WERI-Rb-1 (cell line): Measurements from ENCODE around the gene NHS.

Experiments used
- DNase-seq: peaks from one replicate; pipeline ENCODE4 v3.0.0-alpha.2; 2020
- H3K27ac ChIP-seq: fragments of 250-450 bp; sonication (Bioruptor Pico); 2 replicates; pipeline ENCODE4 v1.5.1; 2020; ENCODE audit warnings: mild to moderate bottlenecking, moderate library complexity
- H3K27me3 ChIP-seq: fragments of 250-450 bp; sonication (Bioruptor Pico); 2 replicates; pipeline ENCODE4 v1.5.1; 2021; ENCODE audit warnings: mild to moderate bottlenecking, low read depth, moderate library complexity; ENCODE audit not compliant: insufficient read depth, severe bottlenecking
- H3K36me3 ChIP-seq: fragments of 250-450 bp; sonication (Bioruptor Pico); 2 replicates; pipeline ENCODE4 v1.5.1; 2020; ENCODE audit warnings: mild to moderate bottlenecking, moderate library complexity
- H3K4me3 ChIP-seq: 2 replicates; pipeline ENCODE4 v1.5.1; 2011; ENCODE audit warnings: low read depth, mild to moderate bottlenecking, control low read depth, low read length
- H3K9me3 ChIP-seq: fragments of 250-450 bp; sonication (Bioruptor Pico); 2 replicates; pipeline ENCODE4 v1.5.1; 2021; ENCODE audit warnings: mild to moderate bottlenecking, moderate library complexity; ENCODE audit not compliant: severe bottlenecking
- TF ChIP-seq, protein P1 (sequence below): IDR thresholded peaks from 2 replicates; pipeline ENCODE4 v1.5.1; 2011; ENCODE audit warnings: low read depth, mild to moderate bottlenecking, control low read depth, inconsistent platforms, low read length

The NHS gene

DNA sequence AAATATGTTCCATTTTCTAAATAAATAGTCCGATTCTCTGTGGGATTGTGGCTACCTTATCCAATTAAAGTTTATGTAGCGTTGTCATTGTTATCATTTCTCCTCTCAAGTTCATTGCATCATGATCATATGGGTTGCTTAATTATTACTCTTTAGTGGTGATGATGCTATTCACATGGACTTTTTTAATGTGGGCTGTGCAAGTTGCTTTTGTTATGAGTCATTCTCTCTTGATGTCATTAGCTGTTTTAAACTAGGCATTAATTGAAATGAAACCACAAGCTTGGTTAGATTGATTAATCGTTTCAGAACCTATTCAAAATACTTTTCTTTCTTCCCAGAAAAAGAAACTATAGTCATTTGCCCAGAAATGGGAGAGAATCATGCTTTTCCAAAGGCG lies 38.2 kb downstream of the NHS start:
- no peak overlapping the region for H3K4me3 ChIP-seq
- no peak for DNase-seq
- H3K27me3 ChIP-seq: peaks cover 27% of the 10 kb centered on the region
- no peaks in the 10 kb centered on the region for H3K36me3 ChIP-seq
- no peak overlapping the region for H3K27ac ChIP-seq
- TF ChIP-seq, protein P1, sequence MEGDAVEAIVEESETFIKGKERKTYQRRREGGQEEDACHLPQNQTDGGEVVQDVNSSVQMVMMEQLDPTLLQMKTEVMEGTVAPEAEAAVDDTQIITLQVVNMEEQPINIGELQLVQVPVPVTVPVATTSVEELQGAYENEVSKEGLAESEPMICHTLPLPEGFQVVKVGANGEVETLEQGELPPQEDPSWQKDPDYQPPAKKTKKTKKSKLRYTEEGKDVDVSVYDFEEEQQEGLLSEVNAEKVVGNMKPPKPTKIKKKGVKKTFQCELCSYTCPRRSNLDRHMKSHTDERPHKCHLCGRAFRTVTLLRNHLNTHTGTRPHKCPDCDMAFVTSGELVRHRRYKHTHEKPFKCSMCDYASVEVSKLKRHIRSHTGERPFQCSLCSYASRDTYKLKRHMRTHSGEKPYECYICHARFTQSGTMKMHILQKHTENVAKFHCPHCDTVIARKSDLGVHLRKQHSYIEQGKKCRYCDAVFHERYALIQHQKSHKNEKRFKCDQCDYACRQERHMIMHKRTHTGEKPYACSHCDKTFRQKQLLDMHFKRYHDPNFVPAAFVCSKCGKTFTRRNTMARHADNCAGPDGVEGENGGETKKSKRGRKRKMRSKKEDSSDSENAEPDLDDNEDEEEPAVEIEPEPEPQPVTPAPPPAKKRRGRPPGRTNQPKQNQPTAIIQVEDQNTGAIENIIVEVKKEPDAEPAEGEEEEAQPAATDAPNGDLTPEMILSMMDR: no peak
- H3K9me3 ChIP-seq: no peaks in the 10 kb centered on the region

DNA sequence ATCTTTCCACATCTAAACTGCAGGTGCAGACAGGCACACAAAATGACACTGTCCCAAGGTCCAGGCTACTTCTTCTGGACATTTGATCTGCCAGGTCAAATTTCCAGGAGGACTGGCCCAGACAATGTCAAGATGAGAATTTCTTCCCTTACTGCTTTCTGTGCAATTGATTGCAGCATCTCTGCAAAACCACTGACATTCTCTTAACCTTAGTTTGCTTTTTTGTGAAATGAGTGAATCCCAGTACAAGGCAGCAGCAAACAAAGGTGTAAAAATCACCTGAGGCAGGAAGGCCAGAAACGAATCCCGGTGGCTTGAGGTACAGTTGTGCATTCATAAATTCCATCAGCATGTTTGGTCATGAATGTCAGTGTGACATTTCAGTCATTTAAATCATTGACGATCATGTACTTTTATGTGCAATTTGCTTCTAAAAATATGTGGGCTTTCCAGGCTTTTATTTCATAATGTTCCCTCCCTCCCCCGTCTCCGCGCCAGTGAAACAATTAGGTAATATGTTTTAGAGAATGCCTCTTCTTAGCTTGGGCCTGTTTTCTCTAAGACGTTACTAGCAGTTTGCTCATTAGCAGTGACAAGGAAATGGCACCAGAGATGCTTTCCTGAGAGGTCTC lies 39.1 kb downstream of the NHS start:
- DNase-seq: no peak
- Histone ChIP-seq H3K27me3 (peaks cover 27% of the 10 kb centered on the region), H3K9me3 (no peaks in the 10 kb centered on the region), H3K4me3 (no peak overlapping the region), H3K36me3 (no peaks in the 10 kb centered on the region), H3K27ac (no peak overlapping the region)
- TF ChIP-seq, protein P1: no peak

DNA sequence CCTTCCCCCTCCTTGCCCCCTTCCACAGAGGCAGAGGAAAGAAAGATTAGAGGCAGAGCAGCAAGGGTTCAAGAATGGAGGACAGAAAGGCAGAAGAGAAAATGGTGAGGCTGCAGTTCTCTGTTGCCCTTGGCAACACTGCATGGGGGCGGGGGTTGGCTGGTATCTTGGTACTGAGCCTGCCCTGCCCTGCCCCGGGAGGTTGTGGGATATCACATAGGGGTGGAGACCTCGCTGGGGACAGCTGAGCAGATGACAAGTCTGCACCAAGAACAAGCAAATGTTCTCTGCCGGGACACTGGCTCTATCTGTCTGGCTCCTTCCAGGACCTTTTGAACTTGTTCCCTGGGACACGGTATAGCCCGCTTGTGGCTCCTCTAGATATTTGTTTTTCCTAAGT lies 39.8 kb downstream of the NHS start:
- TF ChIP-seq, protein P1: no peak
- no peak for DNase-seq
- Histone ChIP-seq H3K9me3 (no peaks in the 10 kb centered on the region), H3K4me3 (no peak overlapping the region), H3K36me3 (no peaks in the 10 kb centered on the region), H3K27ac (no peak overlapping the region), H3K27me3 (peaks cover 34% of the 10 kb centered on the region)

DNA sequence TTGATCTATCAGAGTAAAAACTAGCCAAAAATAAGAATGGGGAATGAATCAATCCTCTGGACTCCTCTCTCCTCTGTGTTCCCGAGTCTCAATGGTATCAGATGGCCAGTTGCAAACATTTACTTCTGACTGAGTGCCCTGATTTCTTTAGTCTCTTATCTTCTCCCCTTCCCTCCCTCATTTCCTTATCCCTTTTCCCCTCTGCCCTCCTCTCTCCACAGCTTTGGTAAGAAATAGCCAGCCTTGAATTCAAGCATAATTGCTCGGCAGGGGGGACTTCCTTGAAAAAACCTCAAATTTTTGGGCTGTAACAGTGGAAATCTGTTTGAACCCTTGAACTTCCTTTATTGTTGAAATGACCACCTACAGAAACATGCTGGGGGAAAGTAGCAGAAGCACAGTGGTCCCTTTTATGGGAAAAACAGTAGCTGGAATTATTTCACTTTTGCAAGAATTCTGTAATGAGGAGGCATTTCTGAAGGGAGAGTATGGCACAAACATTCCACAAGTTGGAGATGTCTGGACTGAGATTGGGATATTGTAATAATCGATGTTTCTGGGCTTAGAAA lies 40.3 kb downstream of the NHS start:
- Histone ChIP-seq H3K9me3 (no peaks in the 10 kb centered on the region), H3K36me3 (no peaks in the 10 kb centered on the region), H3K27ac (no peak overlapping the region), H3K4me3 (no peak overlapping the region), H3K27me3 (peaks cover 36% of the 10 kb centered on the region)
- DNase-seq: no peak
- TF ChIP-seq, protein P1: no peak

DNA sequence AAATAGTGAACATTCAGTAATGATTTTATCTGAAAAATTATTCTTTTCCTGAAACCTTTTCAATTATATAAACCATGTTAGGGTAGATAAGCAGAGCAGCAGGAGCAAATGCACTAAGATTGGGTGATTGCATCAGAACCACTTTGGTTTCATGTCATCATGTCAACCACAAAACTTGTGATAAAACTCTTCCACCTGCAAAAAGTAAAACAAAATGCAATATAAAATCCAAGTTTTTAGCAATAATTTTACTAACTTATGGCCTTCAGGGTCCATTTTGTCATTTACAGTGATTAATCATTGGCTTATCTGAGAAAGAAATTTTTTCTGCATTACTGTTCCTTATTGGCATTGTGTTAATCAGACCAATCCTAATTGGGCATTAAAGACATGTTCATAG lies 42.4 kb downstream of the NHS start:
- Histone ChIP-seq H3K27me3 (peaks cover 33% of the 10 kb centered on the region), H3K4me3 (no peak overlapping the region), H3K36me3 (no peaks in the 10 kb centered on the region), H3K27ac (no peak overlapping the region), H3K9me3 (no peaks in the 10 kb centered on the region)
- TF ChIP-seq, protein P1: no peak
- no peak for DNase-seq

DNA sequence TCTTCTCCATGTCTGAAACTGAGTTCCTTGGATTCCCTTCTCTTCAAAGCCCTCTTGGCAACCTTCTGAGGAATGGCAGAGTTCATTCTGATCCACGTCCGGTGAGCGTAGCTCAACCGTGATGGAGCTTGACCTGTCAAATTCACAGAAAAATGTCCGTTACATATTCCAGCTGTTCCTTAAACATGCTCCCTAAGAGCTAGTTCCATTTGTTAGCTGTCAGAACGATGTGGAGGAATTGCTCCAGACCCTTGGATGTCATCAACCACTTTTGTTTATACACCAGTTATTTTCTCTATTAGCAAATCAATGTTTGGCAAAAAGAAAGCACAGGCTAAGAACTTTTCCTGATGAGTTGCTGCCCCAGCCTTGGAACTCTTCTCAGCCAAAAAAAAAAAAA lies 50.1 kb downstream of the NHS start:
- Histone ChIP-seq H3K27ac (no peak overlapping the region), H3K9me3 (no peaks in the 10 kb centered on the region), H3K36me3 (no peaks in the 10 kb centered on the region), H3K4me3 (no peak overlapping the region), H3K27me3 (peaks cover 26% of the 10 kb centered on the region)
- DNase-seq: no peak
- TF ChIP-seq, protein P1: no peak
